ENCODE data around the gene FER.
"Not testable (repeated sequence)": the region's sequence is repeated elsewhere in the genome, so short reads cannot be mapped to it uniquely, and the experiment has no call there.

The FER gene

DNA sequence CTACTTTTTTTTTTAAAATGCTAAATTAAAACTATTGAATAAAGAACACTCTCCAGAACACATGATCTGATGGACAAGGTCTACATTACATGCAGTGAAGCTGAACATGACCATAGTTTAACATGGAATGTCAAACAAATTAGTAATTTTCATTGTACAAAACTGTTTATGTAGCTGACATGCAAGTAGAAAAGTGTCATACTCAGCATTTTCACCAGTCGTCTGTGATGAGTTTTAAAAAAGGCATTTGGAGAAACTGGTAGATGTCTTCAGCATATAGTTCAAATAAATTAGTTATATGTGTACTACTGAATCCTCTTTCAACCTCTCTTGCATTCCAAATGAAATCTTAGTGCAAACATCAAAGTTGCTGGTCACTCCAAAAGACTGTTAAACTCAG, 301.9 kb downstream of the FER start:
- DNase-seq: no peak

DNA sequence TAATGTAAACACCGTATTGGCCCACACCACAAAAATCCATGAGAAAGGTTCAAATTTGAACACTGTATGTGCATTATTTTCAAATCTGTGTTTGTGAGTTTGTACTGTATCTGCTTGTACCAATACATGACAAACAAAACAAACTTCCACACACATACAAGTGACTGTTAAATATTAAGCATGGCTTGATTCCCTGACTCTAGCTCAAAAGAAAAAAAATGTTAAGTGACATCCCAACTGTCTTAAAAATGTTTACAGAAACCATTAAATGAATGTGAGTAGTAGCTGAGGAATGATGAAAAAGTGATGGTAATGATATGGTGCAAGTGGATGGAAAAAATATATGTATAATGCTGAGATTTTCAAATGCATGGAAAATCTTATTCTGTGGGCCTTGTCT, 302.6 kb downstream of the FER start:
- DNase-seq: not testable (repeated sequence)

DNA sequence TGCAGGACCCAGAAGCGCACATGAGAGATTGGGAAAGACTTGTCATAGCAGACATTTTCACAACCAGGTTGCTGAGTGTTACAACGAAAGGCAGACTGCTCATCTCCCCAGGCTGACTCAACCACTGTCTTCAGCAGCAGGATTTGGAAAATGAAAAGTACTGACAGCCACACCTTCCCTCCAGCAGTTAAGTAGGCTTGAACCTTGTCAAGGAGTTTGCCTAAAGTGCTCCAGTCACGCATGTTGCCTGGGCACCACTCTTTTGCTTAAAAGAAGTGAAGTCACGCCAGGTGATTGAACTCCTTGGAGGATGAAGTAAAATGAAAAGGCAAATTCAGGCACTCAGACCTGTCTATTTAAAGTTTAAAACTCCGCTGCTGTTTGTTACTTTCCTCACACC, 304.5 kb downstream of the FER start:
- not testable (repeated sequence) for DNase-seq

DNA sequence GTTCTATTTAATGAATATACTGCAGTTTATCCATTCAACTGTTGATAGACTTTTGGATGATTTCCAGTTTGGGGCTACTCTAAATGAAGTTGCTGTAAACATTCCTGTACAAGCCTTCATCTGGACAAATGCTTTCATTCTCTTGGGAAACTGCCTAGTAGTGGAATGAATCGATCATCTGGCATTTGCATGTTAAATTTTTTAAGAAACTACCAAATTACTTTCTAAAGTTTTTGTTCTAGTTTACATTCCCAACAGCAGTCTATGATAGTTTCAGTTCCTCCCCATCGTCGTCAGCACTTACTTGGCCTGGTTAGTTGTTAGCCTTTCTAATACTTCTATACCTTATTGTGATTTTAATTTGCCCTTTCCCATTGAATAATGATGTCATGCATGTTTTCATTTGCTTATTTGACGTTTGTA, 306.3 kb downstream of the FER start:
- no peak for DNase-seq

DNA sequence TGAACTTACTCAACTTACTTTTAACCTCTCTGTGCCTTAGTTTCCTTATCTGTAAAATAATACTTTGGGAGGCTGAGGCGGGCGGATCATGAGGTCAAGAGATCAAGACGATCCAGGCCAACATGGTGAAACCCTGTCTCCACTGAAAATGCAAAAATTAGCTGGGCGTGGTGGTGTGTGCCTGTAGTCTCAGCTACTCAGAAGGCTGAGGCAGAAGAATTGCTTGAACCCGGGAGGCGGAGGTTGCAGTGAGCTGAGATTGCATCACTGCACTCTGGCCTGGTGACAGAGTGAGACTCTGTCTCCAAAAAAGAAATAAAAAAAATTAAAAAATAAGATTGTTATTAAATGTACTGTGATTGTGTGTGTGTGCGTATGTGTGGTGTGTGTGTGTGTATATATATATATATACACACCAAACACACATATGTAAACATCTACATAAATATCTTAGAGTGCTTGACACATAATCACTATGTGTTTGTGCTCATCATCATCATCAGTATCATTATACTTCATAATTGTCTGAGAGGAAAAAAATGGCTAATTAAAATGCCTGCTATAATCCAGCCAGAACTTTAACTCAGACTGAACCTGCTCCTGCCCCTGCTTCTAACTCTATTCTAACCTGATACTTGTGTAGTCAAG, 312.8 kb downstream of the FER start:
- DNase-seq: no peak

DNA sequence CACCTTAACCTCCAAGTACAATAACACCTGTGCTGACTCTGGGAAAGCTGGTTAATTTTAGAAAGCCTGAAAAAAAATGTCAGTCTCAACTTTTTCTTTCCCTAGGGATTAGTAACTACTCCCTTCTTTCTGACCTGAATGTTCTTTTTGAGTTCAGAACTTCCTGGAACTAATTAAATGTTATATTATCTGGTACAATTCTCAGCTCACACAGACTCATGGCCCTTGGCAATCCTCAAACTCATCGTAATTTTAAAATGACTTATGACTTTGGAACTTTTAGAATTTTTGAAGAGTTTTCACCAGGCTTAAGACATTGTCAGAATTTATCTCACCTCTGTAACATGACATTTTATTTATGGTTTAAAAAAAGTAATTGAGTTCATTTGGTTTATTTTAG, 315.0 kb downstream of the FER start:
- no peak for DNase-seq

DNA sequence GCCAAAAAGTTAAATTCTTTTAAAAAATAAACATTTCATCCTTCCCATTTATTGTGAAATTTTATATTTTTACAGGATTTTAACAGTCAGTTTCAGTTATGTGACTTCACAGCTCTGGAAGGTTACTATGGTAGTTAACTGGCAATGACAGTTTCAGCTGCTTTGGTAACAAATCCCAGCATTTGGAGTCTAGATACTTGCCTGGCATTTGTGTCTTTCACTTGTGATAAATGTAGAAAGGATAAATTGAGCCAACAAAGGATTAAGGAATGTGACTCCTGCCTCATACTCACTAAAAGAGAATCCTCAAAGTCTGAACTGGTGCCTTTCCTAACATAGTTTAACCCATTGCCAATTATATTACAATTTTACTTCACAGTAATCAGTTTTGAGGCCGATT, 315.5 kb downstream of the FER start:
- DNase-seq: no peak

DNA sequence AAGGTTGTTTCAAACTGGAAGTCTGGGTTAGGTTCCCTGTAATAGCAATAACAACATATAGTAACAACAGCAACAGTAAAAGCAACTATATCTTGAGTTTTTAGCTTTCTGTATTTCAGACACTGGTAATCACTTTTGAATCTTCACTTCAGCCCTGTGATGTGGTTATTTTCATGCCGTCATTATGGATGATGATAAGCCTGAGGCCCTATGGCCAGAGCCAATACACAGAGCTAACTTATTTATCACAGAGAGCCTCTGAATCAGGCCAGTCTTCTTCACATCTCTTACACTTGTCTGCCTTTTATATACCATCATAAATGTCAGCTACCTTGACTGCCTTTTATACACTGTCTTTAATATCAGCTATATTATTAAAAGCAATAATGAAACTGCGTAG, 329.0 kb downstream of the FER start:
- no peak for DNase-seq

DNA sequence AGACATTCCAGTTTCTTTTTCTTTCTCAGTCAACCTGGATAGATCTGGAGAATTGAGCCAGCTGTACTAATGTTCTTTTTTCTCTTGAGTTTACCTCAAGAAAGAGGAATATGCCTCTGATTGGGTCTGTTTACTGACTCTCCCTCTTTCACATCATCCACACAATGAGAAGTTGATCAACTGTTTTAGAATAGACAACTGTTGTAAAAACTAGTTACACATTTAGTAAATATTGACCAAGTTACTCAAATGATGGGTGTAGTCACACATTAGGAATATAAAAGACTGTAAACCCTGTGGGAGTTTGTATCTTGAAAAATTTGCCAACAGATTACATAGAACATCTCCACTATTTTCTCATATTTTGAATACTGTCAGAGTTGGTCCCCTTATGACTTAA, 330.8 kb downstream of the FER start:
- no peak for DNase-seq

DNA sequence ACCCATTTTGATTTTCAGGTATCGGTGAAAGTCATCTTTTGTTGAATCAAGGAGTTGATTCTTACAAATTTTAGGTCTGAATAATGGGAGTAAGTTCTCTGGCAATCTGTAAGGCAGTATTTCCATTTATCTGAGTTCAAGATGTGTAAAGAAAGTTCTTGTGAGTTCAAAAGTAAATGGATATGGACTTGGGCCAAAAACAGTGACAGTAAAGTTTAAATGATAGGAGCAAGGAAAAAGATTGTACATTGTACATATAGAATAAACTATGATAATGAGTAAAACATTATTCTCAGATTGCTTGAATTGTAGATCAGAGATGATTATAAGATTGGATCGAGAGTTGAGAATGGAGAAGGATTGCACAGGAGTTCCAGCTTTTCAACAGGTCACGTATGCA, 332.8 kb downstream of the FER start:
- DNase-seq: no peak

DNA sequence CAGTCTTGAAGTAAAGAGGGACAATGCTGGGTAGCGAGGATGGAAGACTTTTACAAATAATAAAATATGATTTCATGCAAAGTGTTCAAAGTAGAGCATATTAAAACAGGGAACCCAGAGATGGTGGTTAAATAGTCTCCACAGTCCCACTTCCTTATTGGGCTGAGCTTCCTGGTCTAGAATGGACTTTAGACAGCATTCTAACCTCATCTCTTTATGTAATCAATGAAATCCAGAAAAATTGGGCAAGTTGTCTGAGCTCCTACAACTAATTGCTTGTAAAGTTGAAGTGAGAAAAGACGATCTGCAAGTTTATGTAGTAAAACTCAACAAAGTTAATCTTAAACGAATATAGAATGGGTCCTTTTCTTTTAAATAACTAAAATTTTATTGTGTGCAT, 333.2 kb downstream of the FER start:
- DNase-seq: no peak

DNA sequence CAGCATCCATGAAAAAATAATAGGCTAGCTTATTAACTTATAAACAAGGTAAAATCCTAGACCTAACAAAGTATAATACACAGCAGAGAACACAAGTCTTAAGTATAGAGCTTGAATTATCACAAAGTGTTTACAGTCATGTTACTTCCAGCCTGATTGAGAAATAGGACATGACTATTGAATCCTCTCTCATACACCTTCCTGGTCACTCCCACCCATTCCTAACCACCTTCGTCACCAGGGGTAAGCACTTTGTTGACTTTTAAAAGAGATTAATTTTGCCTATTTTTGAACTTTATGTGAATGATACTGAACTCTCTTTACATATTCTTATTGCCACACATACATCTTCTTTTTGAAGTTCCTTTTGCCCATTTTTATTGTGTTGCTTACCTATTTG, 336.2 kb downstream of the FER start:
- DNase-seq: no peak

DNA sequence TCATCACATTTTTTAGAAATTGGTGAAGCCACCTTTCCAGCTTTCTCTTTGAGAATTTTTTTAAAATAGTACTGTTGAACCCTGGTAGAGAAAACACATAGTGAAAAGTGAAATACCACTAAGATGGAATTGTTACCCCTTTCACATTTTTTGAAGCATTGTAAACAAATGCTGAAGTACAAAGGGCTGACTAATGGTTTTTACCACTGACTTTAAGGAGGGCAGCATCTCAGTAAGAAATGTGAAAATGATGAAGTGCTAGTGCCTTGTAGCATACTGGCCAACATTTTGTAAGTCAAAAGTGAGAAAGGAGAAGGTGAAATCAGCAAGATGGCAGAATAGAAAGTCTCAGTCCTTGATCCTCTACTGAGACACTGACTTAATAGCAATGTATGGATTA, 341.5 kb downstream of the FER start:
- no peak for DNase-seq

DNA sequence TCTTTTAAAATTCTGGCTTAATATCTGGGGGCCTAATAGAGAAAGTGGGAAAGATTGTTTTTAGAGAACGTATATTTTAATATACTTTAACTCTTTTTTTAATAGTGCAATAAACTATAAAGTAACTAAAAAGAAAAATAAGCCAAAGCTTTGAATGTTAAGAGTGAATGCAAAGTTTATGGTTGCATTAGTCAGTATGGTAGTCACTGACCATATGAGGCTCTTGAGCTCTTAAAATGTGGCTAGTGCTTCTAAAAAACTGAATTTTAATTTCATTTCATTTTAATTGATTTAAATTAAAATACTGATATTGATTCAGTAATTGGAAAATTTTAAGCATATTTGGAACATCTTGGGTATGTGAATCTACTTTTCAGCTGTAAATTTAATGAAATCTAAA, 351.4 kb downstream of the FER start:
- DNase-seq: no peak

DNA sequence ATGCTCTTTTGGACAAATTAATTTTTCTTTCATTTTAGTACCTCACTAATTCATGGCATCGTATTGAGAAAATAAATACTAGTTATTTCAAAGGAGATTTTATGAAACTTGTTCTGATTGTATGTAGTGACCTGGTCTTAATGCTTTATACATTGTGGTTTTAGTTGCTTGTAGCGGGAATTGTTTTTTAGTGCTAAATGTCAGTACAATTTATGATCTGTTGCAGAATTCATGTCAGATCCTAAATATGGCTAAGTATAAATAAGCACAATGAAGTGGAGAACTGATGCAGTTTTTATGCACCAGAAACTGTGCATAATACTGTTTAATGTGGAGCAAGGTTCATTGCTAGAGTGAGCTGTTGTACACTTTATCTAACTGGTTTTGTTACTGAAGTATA, 353.3 kb downstream of the FER start:
- DNase-seq: no peak

DNA sequence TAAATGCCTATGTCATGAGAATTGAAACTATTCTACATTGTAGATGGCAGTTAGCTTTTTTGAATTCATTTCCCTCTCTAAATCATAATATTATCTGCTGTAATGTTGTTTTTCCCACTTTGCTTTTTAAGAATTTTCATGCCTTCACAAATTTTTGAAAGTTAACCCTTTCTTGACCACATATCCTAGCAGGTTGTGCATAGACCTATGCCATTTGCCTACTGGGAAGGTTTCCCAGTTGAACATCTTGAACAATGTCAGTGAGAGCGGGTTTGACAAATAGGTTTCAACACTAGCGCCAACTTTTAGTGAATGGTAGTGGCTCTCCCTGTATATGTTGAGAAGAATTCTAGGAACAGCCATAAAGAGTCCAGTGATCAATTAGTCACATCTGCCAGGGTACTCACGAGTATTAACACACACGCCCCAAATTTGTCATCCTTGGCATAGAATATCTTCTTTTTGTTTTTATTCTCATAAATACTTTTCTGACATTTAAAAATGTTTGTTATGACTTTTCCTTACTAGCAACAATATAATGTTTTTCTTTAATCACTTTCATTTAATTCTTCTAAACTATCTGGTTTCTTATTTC, 354.5 kb downstream of the FER start:
- no peak for DNase-seq

DNA sequence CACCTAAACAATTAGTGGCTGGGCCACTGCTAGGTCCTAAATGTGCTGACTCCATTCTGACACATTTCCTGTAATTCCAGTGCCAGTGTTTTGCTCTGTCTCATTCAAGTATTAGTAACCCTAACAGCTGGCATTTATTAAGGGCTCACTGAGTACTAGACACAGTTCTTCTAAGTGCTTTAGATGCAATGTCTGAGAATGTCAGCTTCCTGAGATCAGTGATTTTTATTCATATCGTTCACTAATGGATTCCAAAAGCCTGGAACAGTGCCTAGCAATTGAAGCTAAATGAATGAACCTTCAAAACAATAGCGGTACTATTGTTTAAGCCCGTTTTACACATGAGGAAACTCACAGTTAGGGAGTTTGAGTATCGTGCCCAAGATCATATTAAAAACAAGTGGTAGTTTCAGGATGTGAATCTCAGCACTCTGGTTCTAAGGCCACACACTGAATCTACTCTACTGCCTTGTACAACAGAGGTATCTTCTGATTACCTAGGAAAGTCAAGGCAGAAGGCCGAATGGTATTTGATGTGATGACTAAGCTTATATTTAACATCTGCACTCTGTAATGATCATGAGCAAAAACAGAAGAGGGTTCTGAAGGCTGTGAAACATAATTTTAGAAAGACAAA, 358.1 kb downstream of the FER start:
- no peak for DNase-seq

DNA sequence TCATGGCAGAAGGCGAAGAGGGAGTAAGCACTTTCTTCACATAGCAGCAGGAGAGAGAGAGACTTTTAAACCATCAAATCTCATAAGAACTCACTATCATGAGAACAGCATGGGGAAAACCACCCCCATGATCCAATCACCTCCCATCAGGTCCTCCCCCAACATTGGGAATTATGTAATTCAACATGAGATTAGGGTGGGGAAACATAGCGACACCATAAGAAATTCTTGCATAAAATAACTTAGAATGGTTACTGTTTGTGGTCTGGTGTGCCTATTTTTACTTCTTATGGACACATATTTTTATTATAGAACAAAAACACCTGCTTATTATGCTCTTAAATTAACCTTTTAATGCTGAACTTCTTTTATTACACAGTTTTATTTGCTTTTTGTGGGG, 364.0 kb downstream of the FER start:
- DNase-seq: no peak

DNA sequence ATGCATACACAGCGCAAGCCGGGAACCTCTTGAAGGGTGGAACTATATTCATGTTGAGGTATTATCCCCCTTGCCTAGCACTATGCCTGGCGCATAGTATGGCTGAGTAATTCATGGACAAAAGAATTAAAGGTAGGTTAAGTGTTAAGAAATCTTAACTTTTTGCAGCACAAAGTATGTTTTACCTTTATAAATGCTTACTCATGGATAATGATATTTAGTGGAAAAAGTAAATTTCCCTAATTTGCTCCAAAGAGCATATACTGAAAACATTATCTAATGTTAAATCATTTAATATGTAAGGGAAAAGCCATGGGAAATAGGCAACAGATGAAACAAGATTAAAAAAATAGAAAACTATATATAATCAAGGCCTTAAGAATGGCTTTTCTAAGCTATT, 365.9 kb downstream of the FER start:
- DNase-seq: no peak

DNA sequence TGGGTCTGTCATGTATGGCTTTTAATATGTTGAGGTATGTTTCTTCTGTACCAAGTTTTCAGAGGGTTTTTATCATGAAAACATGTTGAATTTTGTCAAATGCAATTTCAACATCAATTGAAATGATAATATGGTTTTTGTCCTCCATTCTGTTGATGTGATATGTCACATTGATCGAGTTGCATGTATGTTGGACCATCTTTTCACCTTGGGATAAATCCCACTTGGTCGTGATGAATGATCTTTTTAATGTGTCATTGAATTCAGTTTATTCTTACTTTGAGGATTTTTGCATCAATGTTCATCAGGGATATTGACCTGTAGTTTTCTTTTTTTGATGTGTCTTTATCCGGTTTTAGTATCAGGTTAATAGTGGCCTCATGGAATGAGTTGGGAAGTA, 373.5 kb downstream of the FER start:
- DNase-seq: no peak

DNA sequence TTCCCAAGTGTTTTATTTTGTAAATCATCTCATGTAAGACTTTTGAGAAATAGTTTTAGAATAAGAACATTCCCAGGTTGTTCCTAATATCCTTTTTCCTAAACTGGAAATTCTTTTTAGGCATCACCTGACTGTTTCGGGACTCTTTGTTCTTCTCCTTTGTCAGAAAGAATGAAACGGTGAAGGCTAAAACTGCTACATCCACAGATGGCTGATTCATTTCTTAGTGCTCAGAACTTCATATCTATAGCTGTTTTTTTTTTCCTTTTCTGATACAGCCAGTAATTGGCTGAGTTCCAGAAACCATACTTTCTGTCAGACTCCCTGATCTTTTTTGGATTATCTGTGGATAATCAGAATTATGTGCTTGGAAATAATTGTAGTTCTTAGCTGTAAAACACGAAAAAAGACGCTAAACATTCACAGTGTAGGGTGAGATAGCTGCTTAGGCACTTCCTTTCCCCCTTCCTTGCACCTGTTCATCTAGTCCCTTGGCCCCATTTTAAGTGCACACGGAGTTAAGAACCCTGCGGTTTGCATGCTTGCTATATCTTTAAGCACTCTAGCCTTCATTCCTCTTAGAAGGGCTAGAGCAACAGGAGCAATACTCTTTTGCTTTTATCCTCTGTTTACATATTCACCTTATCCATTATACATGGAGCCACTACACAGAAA, 378.2 kb downstream of the FER start:
- no peak for DNase-seq

DNA sequence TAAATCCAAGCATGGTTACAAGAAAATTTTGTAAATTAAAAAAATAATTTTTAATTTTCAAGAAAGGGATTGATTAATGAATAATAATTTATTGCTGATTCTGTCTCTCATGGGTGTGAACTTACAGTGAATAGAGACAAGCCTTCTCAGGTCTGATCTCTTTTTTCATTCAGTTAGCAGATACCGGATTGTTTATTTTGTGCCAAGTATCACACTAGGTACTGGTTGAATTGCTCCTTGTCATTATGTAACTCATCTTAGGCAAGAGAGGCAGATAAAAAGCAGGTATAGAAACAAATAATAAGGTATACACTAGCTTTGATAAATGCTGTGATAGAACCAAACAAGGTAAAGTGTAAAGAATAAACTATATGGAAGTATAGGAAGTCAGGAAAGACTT, 378.8 kb downstream of the FER start:
- no peak for DNase-seq

DNA sequence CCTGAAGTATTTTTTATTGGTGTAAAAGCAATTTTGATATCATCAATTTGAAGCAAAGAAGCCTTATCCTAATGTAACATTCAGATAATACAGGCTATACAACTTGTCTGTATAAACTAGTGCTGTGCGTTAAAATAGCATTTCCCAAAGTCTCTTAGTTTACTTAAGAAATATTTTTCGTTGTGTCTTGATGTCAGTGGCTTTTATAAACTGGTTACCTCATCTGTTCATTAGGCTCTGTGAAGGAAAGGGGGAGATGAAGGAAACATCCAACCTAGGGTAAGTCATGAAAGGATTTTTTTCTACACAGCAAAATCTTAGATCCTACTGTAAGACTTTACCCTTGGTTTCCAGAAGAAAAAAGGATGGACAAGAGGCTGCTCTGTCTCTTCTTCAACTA, 389.2 kb downstream of the FER start:
- no peak for DNase-seq

Measured in NCI-H1417 treated with DMSO at 0.1 percent for 48 hours (cell line).